ENCODE measurements around the gene C1QL4.
A peak's percentile ranks its signal among the peaks of the same experiment; 100 is the strongest.
"Not testable (repeated sequence)": the region's sequence is repeated elsewhere in the genome, so short reads cannot be mapped to it uniquely, and the experiment has no call there.

Gene C1QL4

DNA sequence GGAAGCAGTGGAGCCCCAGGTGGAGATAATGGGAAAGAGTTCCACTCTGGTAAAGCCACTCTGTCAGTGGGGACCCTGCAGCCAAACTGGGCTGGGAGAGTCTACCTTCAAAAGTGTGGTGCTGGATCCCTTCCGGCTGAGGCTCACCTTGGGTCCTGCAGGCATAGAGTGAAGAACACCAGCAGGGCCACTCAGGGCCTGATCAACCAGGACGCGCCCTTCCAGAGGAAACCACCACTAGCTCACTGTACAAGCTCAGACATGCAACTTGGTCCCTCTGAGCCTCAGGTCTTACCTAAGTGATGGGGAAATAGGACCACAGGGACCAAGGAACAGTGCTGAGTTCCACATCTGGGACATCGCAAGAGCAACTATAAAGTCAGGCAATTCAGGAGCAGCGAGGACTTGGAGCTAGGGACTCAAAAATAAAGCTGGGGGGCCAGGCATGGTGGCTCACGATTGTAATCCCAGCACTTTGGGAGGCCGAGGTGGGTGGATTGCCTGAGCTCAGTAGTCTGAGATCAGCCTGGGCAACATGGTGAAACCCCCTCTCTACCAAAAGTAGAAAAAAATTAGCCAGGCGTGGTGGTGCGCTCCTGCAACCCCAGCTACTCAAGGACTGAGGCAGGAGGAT is 47.9 kb downstream of the C1QL4 start:
- no peak for DNase-seq (ENCODE audit: low read depth, low spot score)
- no peak overlapping the region for H3K4me3 ChIP-seq (ENCODE audit: low read length)

DNA sequence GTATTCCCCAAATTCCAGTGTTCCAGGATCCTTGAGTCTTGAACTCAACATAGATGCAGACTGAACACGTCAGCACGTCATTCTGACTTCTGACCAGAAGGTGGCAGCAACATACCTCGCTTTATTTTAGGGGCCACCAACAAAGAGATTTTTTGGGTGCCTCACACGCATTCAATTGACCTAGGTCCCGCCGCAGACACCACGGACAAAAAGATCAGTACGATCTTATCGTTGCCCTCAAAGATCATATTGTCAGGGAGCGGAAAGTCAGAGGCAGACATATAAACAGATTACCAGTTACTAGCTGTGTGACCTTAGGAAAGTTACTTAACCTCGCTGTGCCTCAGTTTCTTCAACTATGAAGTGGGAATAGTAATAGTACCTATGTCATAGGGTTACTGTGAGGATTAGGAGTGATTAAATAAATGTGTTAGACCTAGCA is 48.6 kb downstream of the C1QL4 start:
- DNase-seq (ENCODE audit: low read depth, low spot score), result peak; percentile 49
- H3K4me3 ChIP-seq (ENCODE audit: low read length), result no peak overlapping the region

DNA sequence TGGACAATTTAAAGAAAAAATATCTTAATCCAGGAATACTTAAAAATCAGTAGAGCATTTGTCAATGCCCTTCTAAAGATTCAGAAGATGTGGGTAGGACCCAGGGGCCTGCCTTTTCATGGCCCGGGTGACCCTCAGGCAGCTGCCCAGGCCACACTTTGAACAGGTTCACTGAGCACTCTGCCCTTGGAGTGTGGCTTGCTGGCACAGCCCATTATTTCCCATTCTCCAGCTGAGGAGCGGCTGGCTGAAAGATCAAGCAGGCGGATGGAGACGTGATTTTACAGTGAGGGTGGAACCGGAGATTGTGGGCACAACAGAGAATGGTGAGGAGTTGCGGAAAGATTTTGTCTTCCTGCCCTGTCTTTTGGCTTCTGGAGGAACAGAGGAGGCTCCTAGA is 49.1 kb downstream of the C1QL4 start:
- DNase-seq (ENCODE audit: low read depth, low spot score), result no peak
- H3K4me3 ChIP-seq (ENCODE audit: low read length), result no peak overlapping the region

DNA sequence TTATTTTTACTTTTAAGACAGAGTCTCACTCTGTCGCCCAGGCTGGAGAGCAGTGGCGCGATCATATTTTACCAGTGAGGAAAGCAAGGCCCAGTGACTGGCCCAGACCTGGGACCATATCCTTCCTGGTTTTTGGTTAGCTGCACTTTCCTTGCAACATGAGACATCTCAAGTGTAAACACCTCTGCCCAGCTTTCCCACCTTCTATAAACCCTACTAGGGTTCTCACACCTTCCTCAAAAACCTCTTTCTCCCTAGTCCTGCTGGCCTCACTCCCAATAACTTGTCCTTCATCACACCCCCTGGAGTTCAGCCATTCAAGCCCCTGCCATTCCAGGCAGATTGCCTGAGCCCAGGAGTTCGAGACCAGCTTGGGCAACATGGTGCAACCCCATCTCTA is 52.3 kb downstream of the C1QL4 start:
- no peak overlapping the region for H3K4me3 ChIP-seq (ENCODE audit: low read length)
- DNase-seq (ENCODE audit: low read depth, low spot score), result no peak

DNA sequence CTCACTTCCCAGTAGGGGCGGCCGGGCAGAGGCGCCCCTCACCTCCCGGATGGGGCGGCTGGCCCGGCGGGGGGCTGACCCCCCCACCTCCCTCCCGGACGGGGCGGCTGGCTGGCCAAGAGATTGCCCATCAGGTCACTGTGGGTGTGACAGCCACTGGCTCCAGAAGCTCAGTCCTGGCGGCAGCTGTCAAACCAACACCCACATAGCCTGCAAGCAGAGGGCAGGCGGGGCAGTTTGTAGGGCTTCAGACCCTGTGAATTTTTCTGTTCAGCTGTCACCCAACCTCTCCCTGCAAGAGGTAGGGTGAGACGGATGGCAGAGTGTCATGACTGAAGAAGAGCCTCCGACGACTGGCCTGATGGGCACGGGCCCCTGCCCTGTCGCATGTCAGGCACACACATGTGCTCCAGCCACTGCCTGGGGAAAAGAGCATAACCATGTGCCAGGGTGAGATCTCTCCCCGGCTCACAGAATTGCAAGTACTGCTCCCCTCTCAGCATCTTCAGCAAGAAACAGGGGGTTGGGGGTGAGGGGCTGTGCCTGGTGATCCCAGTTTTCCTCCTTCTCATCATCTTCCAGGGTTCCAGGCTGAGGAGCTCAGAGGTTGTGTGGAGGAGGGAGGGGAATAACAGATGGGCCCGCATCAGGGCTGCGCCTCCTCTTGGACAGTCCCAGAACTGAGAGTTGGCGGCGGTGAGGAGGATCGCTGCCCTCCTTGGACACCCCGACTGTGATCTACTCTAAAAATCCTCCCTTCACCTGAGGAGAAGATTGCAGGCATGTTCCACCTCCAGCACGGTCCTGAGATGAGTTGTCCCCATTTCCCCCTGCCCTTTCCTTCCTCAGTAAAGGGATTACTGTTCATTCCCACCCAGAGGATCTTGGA is 53.2 kb downstream of the C1QL4 start:
- no peak overlapping the region for H3K4me3 ChIP-seq (ENCODE audit: low read length)
- DNase-seq (ENCODE audit: low read depth, low spot score), result no peak

DNA sequence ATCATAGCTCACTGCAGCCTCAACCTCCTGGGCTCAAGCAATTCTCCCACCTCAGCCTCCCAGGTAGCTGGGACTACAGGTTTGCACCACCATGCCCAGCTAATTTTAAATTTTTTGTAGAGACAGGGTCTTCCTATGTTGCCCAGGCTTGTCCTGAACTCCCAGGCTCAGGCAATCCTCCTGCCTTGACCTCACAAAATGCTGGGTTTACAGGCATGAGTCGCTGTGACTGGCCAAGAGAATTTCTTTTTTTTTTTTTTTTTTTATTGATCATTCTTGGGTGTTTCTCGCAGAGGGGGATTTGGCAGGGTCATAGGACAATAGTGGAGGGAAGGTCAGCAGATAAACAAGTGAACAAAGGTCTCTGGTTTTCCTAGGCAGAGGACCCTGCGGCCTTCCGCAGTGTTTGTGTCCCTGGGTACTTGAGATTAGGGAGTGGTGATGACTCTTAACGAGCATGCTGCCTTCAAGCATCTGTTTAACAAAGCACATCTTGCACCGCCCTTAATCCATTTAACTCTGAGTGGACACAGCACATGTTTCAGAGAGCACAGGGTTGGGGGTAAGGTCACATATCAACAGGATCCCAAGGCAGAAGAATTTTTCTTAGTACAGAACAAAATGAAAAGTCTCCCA is 54.1 kb downstream of the C1QL4 start:
- not testable (repeated sequence) for DNase-seq (ENCODE audit: low read depth, low spot score); H3K4me3 ChIP-seq (ENCODE audit: low read length)
